B cell (primary cell): ENCODE measurements around the gene SLC9A3. TPM values are rescaled to one million over a fixed set of nuclear protein-coding genes. Genes with fewer than 3 reads are reported as not detected.

Experiments used
- ATAC-seq: fragments of 200-7000 bp; cut with Tn5 transposase; one replicate; pipeline ENCODE4 v1.10.0; 2021; ENCODE audit warnings: low read depth, mild to moderate bottlenecking, moderate number of reproducible peaks, moderate library complexity
- CTCF ChIA-PET: fragments of 350-600 bp; sonication (Branson Sonifier 250); formaldehyde crosslinking; loops from one replicate; lab custom pipeline; 2021; ENCODE audit warnings: antibody characterized with exemption, inconsistent platforms; lab: Charles Lee
- POLR2A ChIA-PET: fragments of 350-600 bp; sonication (Branson Sonifier 250); formaldehyde crosslinking; loops from one replicate; lab custom pipeline; 2021; ENCODE audit warnings: antibody characterized with exemption; lab: Charles Lee
- DNase-seq: peaks from one replicate; pipeline ENCODE4 v3.0.0; 2013
- H2AFZ ChIP-seq: 2 replicates; pipeline ENCODE4 v1.6.1; 2012; ENCODE audit warnings: mild to moderate bottlenecking, low read depth, low read length; ENCODE audit not compliant: insufficient read depth, poor library complexity, severe bottlenecking
- H3K27ac ChIP-seq, 2 donors: 1 replicate in 1 of 2; 2 replicates in 1 of 2; pipeline ENCODE4 v1.5.1; 2012 to 2013; ENCODE audit warnings: low read length in 2 of 2, mild to moderate bottlenecking in 2 of 2, moderate library complexity in 1 of 2
- H3K27me3 ChIP-seq, 4 experiments: fragments of 200-600 bp in 1 of 4; sonication (generic) in 1 of 4; replicated peaks in 1 of 4; 1 replicate in 2 of 4; 2 replicates in 2 of 4; pipeline versions ENCODE4 v1.6.1 to v1.7.0; 2013 to 2016; ENCODE audit warnings: low read length in 3 of 4, mild to moderate bottlenecking in 2 of 4, mixed read lengths in 1 of 4, moderate library complexity in 1 of 4; ENCODE audit not compliant: insufficient read depth in 4 of 4, control insufficient read depth in 3 of 4; ENCODE audit errors: control extremely low read depth in 1 of 4
- H3K36me3 ChIP-seq, 2 experiments: replicated peaks in 1 of 2; 1 replicate in 1 of 2; 2 replicates in 1 of 2; pipeline versions ENCODE4 v1.6.1 to v1.7.1; 2013; ENCODE audit warnings: low read length in 1 of 2; ENCODE audit not compliant: insufficient read depth in 2 of 2, control insufficient read depth in 1 of 2; ENCODE audit errors: control extremely low read depth in 1 of 2, extremely low read depth in 1 of 2
- H3K4me1 ChIP-seq, 2 donors: fragments of 200-600 bp in 1 of 2; sonication (generic) in 1 of 2; 1 replicate in 1 of 2; 2 replicates in 1 of 2; pipeline versions ENCODE4 v1.5.1 to v1.6.1; 2013 to 2017; ENCODE audit warnings: low read length in 2 of 2; ENCODE audit not compliant: control insufficient read depth in 2 of 2, insufficient read depth in 2 of 2
- H3K4me2 ChIP-seq: replicated peaks from 2 replicates; pipeline ENCODE3; 2012; ENCODE audit warnings: mild to moderate bottlenecking, low read depth, low read length; ENCODE audit not compliant: poor library complexity, severe bottlenecking
- H3K4me3 ChIP-seq, 5 experiments: fragments of 200-600 bp in 1 of 5; sonication (generic) in 1 of 5; 1 replicate in 3 of 5; 2 replicates in 2 of 5; pipeline versions ENCODE4 v1.5.1 to v1.7.0; 2011 to 2016; ENCODE audit warnings: low read length in 4 of 5, mild to moderate bottlenecking in 4 of 5, low read depth in 2 of 5, control low read depth in 1 of 5, moderate library complexity in 1 of 5; ENCODE audit not compliant: insufficient read depth in 1 of 5; ENCODE audit errors: control extremely low read depth in 1 of 5, extremely low read depth in 1 of 5
- H3K79me2 ChIP-seq: fragments of 200-600 bp; sonication (generic); one replicate; pipeline ENCODE4 v1.6.0; 2016; ENCODE audit warnings: low read length; ENCODE audit not compliant: control insufficient read depth, insufficient read depth
- H3K9ac ChIP-seq: fragments of 200-600 bp; sonication (generic); 2 replicates; pipeline ENCODE4 v1.6.1; 2017; ENCODE audit warnings: mild to moderate bottlenecking, low read length, moderate library complexity
- H3K9me3 ChIP-seq, 3 donors: one replicate each; pipeline versions ENCODE4 v1.6.1 to v1.7.1; 2013; ENCODE audit warnings: low read length in 2 of 3; ENCODE audit not compliant: control insufficient read depth in 2 of 3, insufficient read depth in 1 of 3; ENCODE audit errors: control extremely low read depth in 1 of 3
- H4K20me1 ChIP-seq: 2 replicates; pipeline ENCODE4 v1.6.0; 2012; ENCODE audit warnings: mild to moderate bottlenecking, low read length; ENCODE audit not compliant: insufficient read depth, control insufficient read depth, poor library complexity, severe bottlenecking
- H3K27ac Mint-ChIP-seq: one replicate; pipeline ENCODE4 v1.8.0; 2021; ENCODE audit warnings: mixed read lengths
- H3K27me3 Mint-ChIP-seq: one replicate; pipeline ENCODE4 v1.8.0; 2021; ENCODE audit warnings: mixed read lengths
- H3K4me1 Mint-ChIP-seq: one replicate; pipeline ENCODE4 v1.8.0; 2021; ENCODE audit warnings: mixed read lengths
- H3K4me3 Mint-ChIP-seq: one replicate; pipeline ENCODE4 v1.8.0; 2021; ENCODE audit warnings: mixed read lengths
- H3K9me3 Mint-ChIP-seq: one replicate; pipeline ENCODE4 v1.8.0; 2022; ENCODE audit warnings: mixed read lengths; ENCODE audit not compliant: insufficient read depth
- EZH2 ChIP-seq: IDR thresholded peaks from 2 replicates; pipeline ENCODE4 v1.6.1; 2012; ENCODE audit warnings: borderline replicate concordance, low read depth, mild to moderate bottlenecking, moderate library complexity, low read length; ENCODE audit not compliant: insufficient read depth, poor library complexity, severe bottlenecking
- WGBS: methylation state at CpG from one replicate; pipeline ENCODE4 v1.1.5; 2013; ENCODE audit warnings: missing lambda C conversion rate; ENCODE audit not compliant: insufficient coverage; 5-methylcytosine and 5-hydroxymethylcytosine counted together
- intact Hi-C: fragments of 100-400 bp; cut with micrococcal nuclease; formaldehyde crosslinking; loops from one replicate; pipeline ENCODE4 v1.10.0; 2022
- polyA plus RNA-seq: library from polyadenylated mRNA; depleted of rRNA; stranded (reverse); fragments of >200 nt; gene quantifications from 2 replicates; pipeline ENCODE4 v1.2.3, GENCODE V29; 2012
- total RNA-seq, 2 donors: library from RNA; stranded (reverse); fragments of 120-200 nt in 1 of 2; gene quantifications; 1 replicate in 1 of 2; 2 replicates in 1 of 2; pipeline versions ENCODE4 v1.2.3 to v1.2.4, GENCODE V29; 2013 to 2022
- TF ChIP-seq, protein P1 (sequence below): fragments of 200-600 bp; IDR thresholded peaks from one replicate; pipeline ENCODE4 v1.8.0; 2022; ENCODE audit warnings: antibody characterized with exemption, mild to moderate bottlenecking

The SLC9A3 gene
- total and polyA plus RNA-seq, 2 donors (not counting 1 experiment from before 2014, with no cell fraction given) = 0.84 to 2.0 TPM

DNA sequence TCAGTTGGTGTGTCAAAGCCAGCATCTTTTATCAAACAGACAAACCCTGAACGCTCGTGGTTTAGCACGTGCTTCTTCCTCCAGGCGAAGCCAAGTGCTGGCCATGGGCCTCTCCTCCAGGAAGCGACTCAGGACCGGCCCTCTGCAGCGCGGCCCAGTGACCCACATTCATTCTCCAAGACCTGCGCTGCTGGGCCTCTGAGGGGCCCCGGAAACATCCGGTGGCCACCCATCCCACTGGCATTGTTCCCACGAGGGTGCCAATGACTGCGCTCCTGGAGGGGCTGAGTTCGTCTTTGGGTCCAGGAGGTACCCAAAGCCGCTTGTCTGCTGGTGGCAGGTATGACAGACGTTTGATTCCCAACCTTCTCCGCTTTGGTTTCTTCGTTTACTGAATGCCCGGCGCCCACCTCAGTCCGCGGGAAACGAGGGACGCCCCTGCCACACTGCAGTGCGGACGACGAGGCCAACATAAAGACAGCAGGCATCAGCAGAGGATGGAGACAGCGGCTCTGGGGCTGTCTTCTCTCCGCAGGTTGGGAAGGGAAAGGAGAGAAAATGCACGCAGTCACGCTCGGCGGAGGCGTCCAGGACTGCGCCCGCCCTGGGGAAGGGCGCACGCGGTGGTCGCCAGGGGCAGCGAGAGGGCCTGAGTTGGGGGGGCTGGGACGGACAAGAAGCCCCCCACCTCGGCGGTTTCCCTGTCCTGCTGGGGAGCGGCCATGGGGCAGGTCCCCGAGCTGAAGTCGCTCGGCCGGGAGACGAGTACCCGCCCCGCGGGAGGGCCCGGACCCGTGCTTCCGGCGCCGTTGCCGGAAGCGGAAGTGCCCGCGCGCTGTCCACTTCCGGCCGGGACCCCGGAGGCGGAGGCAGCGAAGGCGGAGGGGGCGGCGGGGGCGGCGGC, 81.7 kb downstream of the SLC9A3 start, which contains the start of gene EXOC3:
Gene EXOC3 (plus strand): TSS at position 842 of the 904 bp plus-strand sequence. CDS start 3,030 bp downstream, outside the sequence.
- intact Hi-C loops = loop anchor here (10.0 kb wide), 1 partner anchor 172 kb away; the partner anchor contains the start of gene CEP72
- H3K27ac ChIP-seq = peak within 1 kb of the TSS; percentile 56 to 81
- H3K4me3 ChIP-seq = peak within 1 kb of the TSS; percentile 53 to 91 (median 89)
- H3K79me2 ChIP-seq = peaks cover 39% of the 10 kb centered on the region
- peak within 1 kb of the TSS; percentile 88 for H3K4me2 ChIP-seq
- peak; percentile 82 for DNase-seq
- Mint-ChIP-seq H3K4me1 (peaks cover 30% of the 10 kb centered on the region), H3K4me3 (peak within 1 kb of the TSS; percentile 96), H3K27me3 (no peaks in the 10 kb centered on the region), H3K27ac (peak within 1 kb of the TSS; percentile 90), H3K9me3 (no peaks in the 10 kb centered on the region)
- ATAC-seq = peak; percentile 91
- TF ChIP-seq EZH2 = no peak
- TF ChIP-seq, protein P1, sequence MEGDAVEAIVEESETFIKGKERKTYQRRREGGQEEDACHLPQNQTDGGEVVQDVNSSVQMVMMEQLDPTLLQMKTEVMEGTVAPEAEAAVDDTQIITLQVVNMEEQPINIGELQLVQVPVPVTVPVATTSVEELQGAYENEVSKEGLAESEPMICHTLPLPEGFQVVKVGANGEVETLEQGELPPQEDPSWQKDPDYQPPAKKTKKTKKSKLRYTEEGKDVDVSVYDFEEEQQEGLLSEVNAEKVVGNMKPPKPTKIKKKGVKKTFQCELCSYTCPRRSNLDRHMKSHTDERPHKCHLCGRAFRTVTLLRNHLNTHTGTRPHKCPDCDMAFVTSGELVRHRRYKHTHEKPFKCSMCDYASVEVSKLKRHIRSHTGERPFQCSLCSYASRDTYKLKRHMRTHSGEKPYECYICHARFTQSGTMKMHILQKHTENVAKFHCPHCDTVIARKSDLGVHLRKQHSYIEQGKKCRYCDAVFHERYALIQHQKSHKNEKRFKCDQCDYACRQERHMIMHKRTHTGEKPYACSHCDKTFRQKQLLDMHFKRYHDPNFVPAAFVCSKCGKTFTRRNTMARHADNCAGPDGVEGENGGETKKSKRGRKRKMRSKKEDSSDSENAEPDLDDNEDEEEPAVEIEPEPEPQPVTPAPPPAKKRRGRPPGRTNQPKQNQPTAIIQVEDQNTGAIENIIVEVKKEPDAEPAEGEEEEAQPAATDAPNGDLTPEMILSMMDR = no peak
- ChIA-PET CTCF (interaction anchor here (1.3 kb wide), 1 partner anchor 14 kb away, joined by 3 read pairs; no protein-coding TSS in a partner anchor), POLR2A (interaction anchor here (0.6 to 1.0 kb wide), 2 partner anchors 31 to 32 kb away, joined by 3 to 5 read pairs; no protein-coding TSS in a partner anchor)
- H3K36me3 ChIP-seq = peaks cover 5 to 13% of the 10 kb centered on the region in 2 experiments
- peak within 1 kb of the TSS; percentile 93 for H3K9ac ChIP-seq
- H2AFZ ChIP-seq = peak within 1 kb of the TSS; percentile 92
- H4K20me1 ChIP-seq = peaks cover 26% of the 10 kb centered on the region
- WGBS = 8% methylated on average over 73 of the region's 73 CpGs
- H3K9me3 ChIP-seq = peaks cover 0 to 7% (median 0%) of the 10 kb centered on the region in 3 donors
- peaks cover 6 to 19% of the 10 kb centered on the region in 2 donors for H3K4me1 ChIP-seq
- H3K27me3 ChIP-seq = no peaks in the 10 kb centered on the region
